Sigmoid colon (tissue), 7 donors: ENCODE data around the gene FAM193A. TPM values are rescaled to one million over a fixed set of nuclear protein-coding genes. Genes with fewer than 3 reads are reported as not detected.

ENCODE experiments used
- DNase-seq: peaks from one replicate; pipeline ENCODE4 v3.0.0-alpha.2; 2019
- H3K27ac ChIP-seq, 4 donors: fragments of 200-600 bp; sonication (generic); one replicate each; pipeline ENCODE4 v1.5.1; 2016 to 2019; ENCODE audit warnings: mild to moderate bottlenecking in 1 of 4
- H3K27me3 ChIP-seq, 3 donors: fragments of 200-600 bp; sonication (generic); one replicate each; pipeline ENCODE4 v1.5.1; 2019; ENCODE audit warnings: mild to moderate bottlenecking in 1 of 3
- H3K36me3 ChIP-seq, 4 donors: fragments of 200-600 bp; sonication (generic); one replicate each; pipeline ENCODE4 v1.5.1; 2016 to 2019
- H3K4me1 ChIP-seq, 4 donors: fragments of 200-600 bp; sonication (generic); one replicate each; pipeline ENCODE4 v1.5.1; 2017 to 2019
- H3K4me3 ChIP-seq, 4 donors: fragments of 200-600 bp; sonication (generic); one replicate each; pipeline ENCODE4 v1.5.1; 2017 to 2019; ENCODE audit warnings: mild to moderate bottlenecking in 2 of 4, moderate library complexity in 1 of 4
- H3K9me3 ChIP-seq, 4 donors: fragments of 200-600 bp in 3 of 4; sonication (generic) in 3 of 4; one replicate each; pipeline versions ENCODE4 v1.5.1 to v1.6.1; 2013 to 2019
- EP300 ChIP-seq, 4 donors: sonication (generic); formaldehyde crosslinking; IDR thresholded peaks; one replicate each; pipeline ENCODE4 v1.6.1; 2017; ENCODE audit warnings: antibody characterized with exemption in 4 of 4
- POLR2A ChIP-seq, 2 donors: fragments of 450-650 bp; IDR thresholded peaks; one replicate each; pipeline ENCODE4 v1.6.1; 2016; ENCODE audit warnings: antibody characterized with exemption in 2 of 2, mild to moderate bottlenecking in 2 of 2, moderate library complexity in 2 of 2
- POLR2AphosphoS5 ChIP-seq, 4 donors: sonication (generic); formaldehyde crosslinking; IDR thresholded peaks; one replicate each; pipeline ENCODE4 v1.6.1; 2017; ENCODE audit warnings: antibody characterized with exemption in 4 of 4
- WGBS, 2 donors: extraction: QIAGEN DNeasy Blood & Tissue Kit; methylation state at CpG; one replicate each; pipeline ENCODE4 v1.1.7; 2013; 5-methylcytosine and 5-hydroxymethylcytosine counted together
- intact Hi-C: fragments of 100-400 bp; cut with DNase I; formaldehyde crosslinking; loops from one replicate; pipeline ENCODE4 v1.15.1; 2023
- polyA plus RNA-seq, 3 donors: library from polyadenylated mRNA; stranded (reverse); fragments of 200-250 nt; gene quantifications; one replicate each; pipeline ENCODE4 v1.2.3, GENCODE V29; 2013
- total RNA-seq, 4 donors: library from RNA; depleted of rRNA; stranded (reverse); fragments of >200 nt; gene quantifications; one replicate each; pipeline ENCODE4 v1.1.0, GENCODE V29; 2016
- TF ChIP-seq, protein P1 (sequence below), 4 experiments: fragments of 450-650 bp in 3 of 4; fragments of 200-600 bp in 1 of 4; IDR thresholded peaks; one replicate each; pipeline ENCODE4 v1.5.1; 2016 to 2019; ENCODE audit warnings: antibody characterized with exemption in 4 of 4, mild to moderate bottlenecking in 3 of 4, moderate library complexity in 2 of 4
- donor health status: healthy with polysubstance abuse.
- donor health status: Bipolar disorder and iron deficiency.
- donor health status: healthy.

The FAM193A gene
- total and polyA plus RNA-seq, 7 donors: 6.0 to 32.4 (median 17.4) TPM

- Histone ChIP-seq H3K36me3 (no peaks in the 10 kb centered on the region), H3K9me3 (no peaks in the 10 kb centered on the region), H3K4me3 (no peak overlapping the region), H3K27ac (no peak overlapping the region), H3K4me1 (peaks cover 0 to 30% (median 19%) of the 10 kb centered on the region in 4 donors), H3K27me3 (no peaks in the 10 kb centered on the region)
- DNase-seq: no peak
- WGBS, 2 donors: 96 to 97% methylated on average over 5 of the region's 5 CpGs
- no peak for TF ChIP-seq POLR2A (IDR thresholded peaks at IDR 0.05)
- TF ChIP-seq, protein P1, sequence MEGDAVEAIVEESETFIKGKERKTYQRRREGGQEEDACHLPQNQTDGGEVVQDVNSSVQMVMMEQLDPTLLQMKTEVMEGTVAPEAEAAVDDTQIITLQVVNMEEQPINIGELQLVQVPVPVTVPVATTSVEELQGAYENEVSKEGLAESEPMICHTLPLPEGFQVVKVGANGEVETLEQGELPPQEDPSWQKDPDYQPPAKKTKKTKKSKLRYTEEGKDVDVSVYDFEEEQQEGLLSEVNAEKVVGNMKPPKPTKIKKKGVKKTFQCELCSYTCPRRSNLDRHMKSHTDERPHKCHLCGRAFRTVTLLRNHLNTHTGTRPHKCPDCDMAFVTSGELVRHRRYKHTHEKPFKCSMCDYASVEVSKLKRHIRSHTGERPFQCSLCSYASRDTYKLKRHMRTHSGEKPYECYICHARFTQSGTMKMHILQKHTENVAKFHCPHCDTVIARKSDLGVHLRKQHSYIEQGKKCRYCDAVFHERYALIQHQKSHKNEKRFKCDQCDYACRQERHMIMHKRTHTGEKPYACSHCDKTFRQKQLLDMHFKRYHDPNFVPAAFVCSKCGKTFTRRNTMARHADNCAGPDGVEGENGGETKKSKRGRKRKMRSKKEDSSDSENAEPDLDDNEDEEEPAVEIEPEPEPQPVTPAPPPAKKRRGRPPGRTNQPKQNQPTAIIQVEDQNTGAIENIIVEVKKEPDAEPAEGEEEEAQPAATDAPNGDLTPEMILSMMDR (IDR thresholded peaks at IDR 0.05): no peak
- intact Hi-C loops: no loop called here
These were observed 43.5 kb downstream of the FAM193A start for GRCh38 chr4:2579910-2580309.

DNA sequence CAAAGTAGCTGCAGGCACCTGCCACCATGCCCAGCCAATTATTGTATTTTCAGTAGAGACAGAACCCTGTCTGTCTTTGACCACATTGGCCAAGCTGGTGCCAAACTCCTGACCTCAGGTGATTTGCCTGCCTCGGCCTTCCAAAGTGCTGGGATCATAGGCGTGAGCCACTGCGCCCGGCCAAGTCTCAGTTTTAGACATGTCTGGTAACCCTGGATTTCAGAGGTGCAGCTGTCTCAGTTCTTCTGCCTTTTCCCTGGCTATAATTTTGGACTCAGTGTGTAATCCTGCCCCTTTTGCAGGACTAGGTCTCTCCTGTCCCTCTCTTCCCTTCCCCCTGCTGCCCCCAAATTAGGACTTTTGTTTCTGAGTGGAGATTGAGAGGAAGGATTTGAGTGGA, 46.6 kb downstream of the FAM193A start:
- Histone ChIP-seq H3K9me3 (no peaks in the 10 kb centered on the region), H3K27ac (no peak overlapping the region), H3K4me1 (peaks cover 0 to 46% (median 35%) of the 10 kb centered on the region in 4 donors), H3K4me3 (no peak overlapping the region), H3K27me3 (no peaks in the 10 kb centered on the region), H3K36me3 (no peaks in the 10 kb centered on the region)
- DNase-seq: peak; percentile 39
- TF ChIP-seq, protein P1 (IDR thresholded peaks at IDR 0.05): no peak
- no peak for TF ChIP-seq EP300 (IDR thresholded peaks at IDR 0.05)
- no peak for TF ChIP-seq POLR2AphosphoS5 (IDR thresholded peaks at IDR 0.05)
- no peak for TF ChIP-seq POLR2A (IDR thresholded peaks at IDR 0.05)
- intact Hi-C loops: no loop called here
- WGBS, 2 donors: 65 to 85% methylated on average over 4 of the region's 4 CpGs

GRCh38 chr4:2583517-2583916, 47.1 kb downstream of the FAM193A start:
- TF ChIP-seq, protein P1 (IDR thresholded peaks at IDR 0.05): no peak
- TF ChIP-seq POLR2AphosphoS5 (IDR thresholded peaks at IDR 0.05): no peak
- no peak for TF ChIP-seq EP300 (IDR thresholded peaks at IDR 0.05)
- TF ChIP-seq POLR2A (IDR thresholded peaks at IDR 0.05): no peak
- no peak overlapping the region for H3K4me3 ChIP-seq
- WGBS, 2 donors: 26 to 56% methylated on average over 4 of the region's 4 CpGs
- no peaks in the 10 kb centered on the region for H3K36me3 ChIP-seq
- DNase-seq: peak; percentile 56
- no peaks in the 10 kb centered on the region for H3K9me3 ChIP-seq
- intact Hi-C loops: no loop called here
- no peaks in the 10 kb centered on the region for H3K27me3 ChIP-seq
- no peak overlapping the region for H3K27ac ChIP-seq
- H3K4me1 ChIP-seq: peaks cover 0 to 50% (median 39%) of the 10 kb centered on the region in 4 donors

GRCh38 chr4:2586502-2586901, 50.1 kb downstream of the FAM193A start:
- Histone ChIP-seq H3K27me3 (no peaks in the 10 kb centered on the region), H3K27ac (no peak overlapping the region), H3K4me3 (no peak overlapping the region), H3K9me3 (no peaks in the 10 kb centered on the region), H3K4me1 (peaks cover 0 to 70% (median 56%) of the 10 kb centered on the region in 4 donors), H3K36me3 (no peaks in the 10 kb centered on the region)
- 96 to 99% methylated on average over 5 of the region's 5 CpGs for WGBS, 2 donors
- DNase-seq: no peak
- intact Hi-C loops: no loop called here
- TF ChIP-seq, protein P1 (IDR thresholded peaks at IDR 0.05): no peak
- TF ChIP-seq POLR2AphosphoS5 (IDR thresholded peaks at IDR 0.05) (no peak), POLR2A (IDR thresholded peaks at IDR 0.05) (no peak), EP300 (IDR thresholded peaks at IDR 0.05) (no peak)

- WGBS, 2 donors: 72 to 76% methylated on average over 8 of the region's 8 CpGs
- TF ChIP-seq POLR2A (IDR thresholded peaks at IDR 0.05) (no peak), EP300 (IDR thresholded peaks at IDR 0.05) (no peak), POLR2AphosphoS5 (IDR thresholded peaks at IDR 0.05) (no peak)
- TF ChIP-seq, protein P1 (IDR thresholded peaks at IDR 0.05): no peak
These were observed 50.9 kb downstream of the FAM193A start for GRCh38 chr4:2587213-2587823.

More at GRCh38 chr4:2587213-2587823, 50.9 kb downstream of the FAM193A start:
- H3K9me3 ChIP-seq: no peaks in the 10 kb centered on the region
- no peak for DNase-seq
- H3K4me3 ChIP-seq: no peak overlapping the region
- H3K27ac ChIP-seq: no peak overlapping the region
- H3K4me1 ChIP-seq: peaks cover 0 to 74% (median 61%) of the 10 kb centered on the region in 4 donors
- intact Hi-C loops: no loop called here
- H3K27me3 ChIP-seq: no peaks in the 10 kb centered on the region
- H3K36me3 ChIP-seq: no peaks in the 10 kb centered on the region
